Kidney tubule cell (primary cell): ENCODE measurements around the gene CEBPA.
"Not testable (repeated sequence)": the region's sequence is repeated elsewhere in the genome, so short reads cannot be mapped to it uniquely, and the experiment has no call there.

Experiments used
- DNase-seq: peaks from one replicate; pipeline ENCODE4 v3.0.0-alpha.2; 2018; ENCODE audit warnings: low spot score

The CEBPA gene

DNA sequence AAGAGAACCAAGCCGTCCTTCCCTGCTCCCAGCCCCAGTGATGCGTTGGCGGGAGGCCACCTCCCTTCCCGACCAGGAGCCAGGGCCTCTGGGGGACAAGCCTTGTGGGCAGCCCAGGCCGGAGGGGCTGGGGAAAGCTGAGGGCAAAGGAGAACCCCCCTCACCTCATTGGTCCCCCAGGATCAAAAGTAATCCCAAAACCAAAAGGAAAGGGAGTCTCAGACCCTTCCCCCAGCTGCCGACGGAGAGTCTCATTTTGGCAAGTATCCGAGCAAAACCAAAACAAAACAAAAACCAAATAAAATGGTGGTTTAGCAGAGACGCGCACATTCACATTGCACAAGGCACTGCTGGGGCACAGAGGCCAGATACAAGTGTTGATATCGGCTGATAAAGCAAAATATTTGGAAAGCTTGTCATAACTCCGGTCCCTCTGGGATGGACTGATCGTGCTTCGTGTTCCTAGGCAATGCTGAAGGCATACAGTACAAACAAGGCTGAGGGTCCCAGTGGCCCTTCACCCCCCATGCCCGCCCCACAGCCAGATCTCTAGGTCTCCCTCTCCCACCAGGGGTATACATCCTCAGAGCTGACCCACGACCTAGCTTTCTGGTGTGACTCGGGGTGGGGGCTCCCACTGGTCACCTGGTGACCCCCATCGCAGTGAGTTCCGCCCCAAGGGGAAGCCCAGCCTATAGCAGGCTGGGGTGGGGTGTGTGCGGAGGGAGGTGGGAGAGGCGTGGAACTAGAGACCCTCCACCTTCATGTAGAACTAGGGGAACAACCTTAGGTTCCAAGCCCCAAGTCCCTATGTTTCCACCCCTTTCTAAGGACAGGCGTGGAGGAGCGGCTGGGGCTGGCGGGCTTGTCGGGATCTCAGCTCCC lies 2.1 kb downstream of the CEBPA start:
- no peak for DNase-seq

DNA sequence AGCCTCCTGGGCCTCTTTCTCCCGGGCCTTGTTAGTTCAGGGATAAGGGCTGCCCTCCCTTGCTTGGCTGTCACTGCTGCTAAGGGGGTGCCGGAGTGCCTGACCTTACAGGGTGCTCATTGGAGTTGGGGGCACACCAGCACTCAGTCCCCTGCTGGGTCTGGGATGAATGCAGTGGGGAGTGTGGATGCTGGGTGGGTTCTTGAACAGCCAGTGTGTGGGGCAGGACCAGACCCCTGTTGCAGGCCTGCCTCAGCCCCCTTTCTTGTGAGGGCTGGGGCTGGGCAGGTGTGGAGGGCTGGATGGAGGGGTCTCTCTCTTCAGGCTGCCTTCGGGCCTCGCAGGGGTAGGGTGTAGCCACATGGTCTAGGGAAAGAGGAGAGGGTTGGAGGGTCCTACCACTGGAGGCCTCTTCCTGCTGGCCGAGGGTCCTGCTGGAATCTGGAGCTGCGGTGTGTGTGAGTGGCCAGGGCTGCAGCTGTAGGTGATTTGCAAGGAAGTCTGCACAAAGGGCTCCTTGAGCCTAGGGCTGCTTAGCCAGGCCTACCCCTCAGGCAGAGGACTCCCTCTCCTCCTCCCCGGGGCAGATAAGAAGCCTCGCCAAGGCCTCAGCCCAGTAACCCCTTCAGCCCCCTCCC lies 3.2 kb downstream of the CEBPA start:
- DNase-seq = no peak

DNA sequence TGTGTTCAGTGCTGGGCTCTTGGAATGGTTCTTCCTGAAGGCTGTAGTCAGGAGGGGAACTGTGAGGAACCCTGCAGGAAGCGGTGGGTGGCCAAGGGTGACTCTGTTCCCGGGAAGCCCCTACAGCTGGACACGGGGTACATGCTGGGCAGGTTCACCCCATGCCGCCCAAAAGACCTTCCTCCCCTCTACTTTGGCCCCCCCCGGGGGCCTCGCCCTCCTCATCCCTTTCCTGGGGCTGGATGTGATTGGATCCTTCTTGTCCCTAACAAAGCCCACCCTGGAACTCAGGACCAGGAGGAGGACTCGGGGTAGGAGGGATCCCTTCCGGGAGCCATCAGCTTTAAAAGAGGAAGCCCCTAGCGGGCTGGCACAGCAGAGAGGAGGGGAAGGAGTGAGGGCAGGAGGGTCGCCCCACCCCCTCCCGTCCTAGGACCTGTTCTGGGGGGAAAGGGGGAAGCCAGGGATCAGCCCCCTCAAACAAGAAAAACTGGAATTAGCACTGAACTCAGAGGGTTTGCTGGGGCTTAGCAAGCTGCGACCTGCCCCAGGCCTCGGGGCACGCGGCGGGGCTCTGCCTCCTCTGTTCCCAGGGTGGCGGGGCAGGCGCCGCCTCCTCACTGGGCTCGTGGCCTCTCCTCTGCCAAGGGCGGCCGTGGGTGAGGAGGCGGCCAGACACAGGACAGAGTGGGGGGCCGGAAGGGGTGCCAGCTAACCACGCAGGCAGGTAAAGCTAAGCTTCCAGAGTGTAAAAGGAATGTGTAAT lies 4.0 kb downstream of the CEBPA start:
- no peak for DNase-seq

DNA sequence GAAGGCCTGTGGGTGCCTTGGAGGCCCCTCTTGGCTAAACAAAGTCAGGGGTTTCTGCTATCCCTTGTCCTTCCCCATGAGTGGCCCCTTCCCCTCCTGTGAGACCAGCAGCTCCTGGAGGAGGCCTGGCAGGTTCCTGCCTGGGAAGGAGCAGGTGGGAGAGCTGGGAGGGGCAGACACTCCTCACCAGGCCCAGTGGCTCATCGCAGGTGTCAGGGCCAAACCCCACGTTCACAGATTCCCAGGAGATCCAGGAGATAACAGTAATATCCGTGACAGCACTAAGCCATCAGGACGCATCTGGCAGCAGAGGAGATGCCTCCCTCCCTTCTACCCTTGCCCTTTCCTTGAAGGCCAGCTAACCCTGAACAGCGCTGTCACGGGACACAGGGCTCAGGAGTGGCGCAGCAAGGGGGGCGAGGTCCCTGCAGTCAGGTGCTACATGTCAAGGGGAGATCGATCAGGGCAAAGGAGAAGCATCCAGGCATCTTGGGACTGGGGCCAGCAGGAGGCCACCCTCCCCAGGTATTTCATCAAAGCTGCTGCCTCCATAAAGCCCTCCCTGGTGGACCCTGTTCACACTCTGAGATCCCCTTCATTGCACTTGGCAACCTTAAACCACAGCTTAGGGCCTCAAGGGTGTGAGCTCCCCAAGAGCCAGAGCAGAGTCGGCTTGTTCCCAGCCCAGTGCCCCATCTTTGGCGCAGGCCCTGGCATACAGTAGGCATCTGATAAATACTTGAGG lies 4.8 kb downstream of the CEBPA start:
- no peak for DNase-seq

DNA sequence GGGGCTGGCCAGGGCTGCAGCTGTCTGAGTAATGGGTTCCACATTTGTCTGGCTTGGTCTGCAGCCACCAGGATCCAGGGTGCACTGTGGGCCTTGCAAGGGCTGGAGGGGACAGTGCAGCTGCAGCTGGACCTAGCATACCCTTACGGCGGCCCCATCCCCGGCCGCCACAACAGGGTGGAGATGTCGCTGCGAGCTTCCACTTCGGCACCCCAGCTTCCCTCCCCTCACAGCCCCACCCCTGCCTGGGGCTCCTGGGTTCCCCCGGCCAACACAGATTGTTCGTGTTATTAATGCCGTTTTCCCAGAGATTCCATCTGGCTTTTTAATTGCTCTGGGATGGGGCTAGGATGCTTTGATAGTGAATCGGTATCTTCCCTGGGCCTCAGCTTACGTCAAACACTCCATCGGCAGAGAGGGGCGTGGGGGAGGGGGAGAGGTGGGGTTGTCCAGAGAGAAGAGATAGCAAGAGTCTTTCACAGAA lies 5.8 kb downstream of the CEBPA start:
- DNase-seq = no peak

DNA sequence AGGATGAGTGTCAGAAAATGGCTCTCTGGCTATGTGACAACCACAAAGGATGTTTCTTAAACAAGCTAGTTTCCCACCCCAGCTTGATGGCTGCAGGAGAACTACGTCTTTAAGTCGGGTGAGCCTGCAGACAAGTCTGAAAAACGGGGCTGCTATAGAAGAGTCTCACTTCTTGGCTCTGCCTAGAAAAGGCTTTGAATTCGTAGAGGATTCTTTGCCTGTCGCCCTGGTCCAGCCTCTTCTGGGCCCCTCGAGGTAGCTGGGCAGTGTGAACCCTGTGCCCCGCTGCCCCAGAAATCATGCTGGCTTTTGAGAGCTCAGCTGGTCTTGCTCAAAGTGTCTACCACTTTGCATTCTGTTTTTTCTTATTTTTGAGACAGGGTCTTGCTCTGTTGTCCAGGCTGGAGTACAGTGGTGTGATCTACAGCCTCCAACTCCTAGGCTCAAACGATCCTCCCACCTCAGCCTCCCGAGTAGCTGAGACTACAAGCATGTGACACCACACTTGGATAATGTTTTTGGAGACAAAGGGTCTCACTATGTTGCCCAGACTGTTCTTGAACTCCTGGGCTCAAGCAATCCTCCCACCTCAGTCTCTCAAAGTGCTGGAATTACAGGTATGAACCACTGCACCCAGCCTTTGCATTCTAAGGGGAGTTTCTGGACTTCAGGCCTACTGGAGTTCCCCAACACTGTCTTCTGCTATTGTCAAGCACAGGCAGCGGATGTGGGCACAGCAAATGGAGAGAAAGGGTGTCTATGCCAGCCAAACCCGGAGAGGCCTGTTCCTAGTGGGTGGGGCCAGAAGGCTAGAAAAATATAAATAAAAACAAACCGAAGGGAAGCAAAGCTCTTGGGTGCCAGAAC lies 6.5 kb downstream of the CEBPA start:
- no peak for DNase-seq

DNA sequence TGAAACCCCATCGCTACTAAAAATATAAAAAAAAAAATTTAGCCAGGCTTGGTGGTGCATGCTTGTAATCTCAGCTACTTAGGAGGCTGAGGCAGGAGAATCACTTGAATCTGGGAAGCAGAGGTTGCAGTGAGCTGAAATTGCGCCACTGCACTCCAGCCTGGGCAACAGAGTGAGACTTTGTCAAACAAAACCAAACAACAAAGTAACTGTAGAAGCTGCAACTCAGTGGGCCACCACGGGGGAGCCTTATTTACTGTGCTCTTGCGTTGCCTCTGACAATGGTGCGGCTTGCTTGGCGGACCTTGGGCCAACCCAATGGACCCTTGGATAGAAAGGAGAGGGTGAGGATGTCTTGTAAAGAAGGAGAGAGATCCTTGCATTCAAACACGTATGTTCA lies 7.3 kb downstream of the CEBPA start:
- DNase-seq = not testable (repeated sequence)

DNA sequence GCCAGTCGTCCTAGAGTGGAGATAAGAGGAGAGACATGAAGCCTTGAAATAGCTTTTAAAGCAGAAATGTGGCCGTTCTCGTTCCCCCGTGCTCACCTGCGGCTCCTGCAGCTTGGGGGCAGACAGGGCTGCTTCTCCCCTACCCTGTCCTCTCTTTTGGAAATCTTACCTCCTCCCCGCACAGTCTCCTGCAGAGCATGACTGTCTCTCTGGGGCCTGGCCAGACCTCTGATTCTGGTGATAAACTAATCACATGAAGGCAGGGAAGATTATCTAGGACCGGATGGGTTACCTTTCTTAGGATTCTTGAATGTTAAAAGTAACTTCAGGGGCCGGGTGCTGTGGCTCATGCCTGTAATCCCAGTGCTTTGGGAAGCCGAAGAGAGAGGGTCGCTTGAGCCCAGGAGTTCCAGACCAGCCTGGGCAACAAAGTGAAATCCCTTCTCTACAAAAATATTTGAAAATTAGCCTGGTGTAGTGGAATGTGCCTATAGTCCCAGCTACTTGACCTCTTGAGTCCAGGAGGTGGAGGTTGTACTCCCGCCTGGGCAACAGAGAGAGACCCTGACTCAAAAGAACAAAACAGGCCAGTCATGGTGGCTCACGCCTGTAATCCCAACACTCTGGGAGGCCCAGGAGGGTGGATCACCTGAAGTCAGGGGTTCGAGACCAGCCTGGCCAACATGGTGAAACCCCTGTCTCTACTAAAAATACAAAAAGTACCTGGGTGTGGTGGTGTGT lies 8.1 kb downstream of the CEBPA start:
- no peak for DNase-seq

DNA sequence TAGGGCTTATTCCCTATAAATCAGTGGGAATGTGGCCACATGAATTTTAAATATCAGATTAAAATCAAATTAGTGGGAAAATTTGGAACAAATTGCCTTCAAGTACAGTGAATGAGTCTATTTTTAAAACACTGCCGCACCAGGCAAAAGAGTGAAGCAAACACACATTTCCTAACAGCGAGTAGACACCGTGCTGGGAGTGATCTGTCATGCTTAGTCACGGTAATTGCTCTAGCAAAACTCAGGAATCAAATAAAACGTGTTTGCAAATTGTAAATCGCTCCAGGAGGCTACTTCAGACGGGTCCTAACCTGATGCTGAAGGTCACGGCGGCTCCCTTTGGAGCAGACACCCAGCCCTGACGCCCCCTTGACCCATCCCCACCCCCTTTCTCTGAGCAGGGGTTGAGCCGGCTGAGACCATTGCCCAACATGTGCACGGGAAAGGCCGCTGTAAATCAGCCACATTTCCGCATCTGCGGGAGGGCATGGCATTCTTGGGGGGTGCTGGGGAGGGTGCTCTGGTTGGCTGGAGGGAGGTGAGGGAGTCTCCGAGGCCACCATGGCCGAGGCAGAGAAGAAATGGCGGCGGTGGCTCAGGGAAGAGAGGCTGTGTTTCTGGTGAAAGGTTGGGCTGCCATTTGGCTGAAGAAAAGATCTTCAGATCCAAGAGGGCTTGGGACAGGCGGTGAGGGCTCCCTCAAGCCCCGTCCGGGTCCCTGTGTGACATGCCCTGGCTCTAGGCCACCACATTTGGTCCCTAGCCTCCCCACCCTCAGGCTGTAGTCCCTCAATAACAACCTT lies 8.9 kb downstream of the CEBPA start:
- peak; percentile 73 for DNase-seq

DNA sequence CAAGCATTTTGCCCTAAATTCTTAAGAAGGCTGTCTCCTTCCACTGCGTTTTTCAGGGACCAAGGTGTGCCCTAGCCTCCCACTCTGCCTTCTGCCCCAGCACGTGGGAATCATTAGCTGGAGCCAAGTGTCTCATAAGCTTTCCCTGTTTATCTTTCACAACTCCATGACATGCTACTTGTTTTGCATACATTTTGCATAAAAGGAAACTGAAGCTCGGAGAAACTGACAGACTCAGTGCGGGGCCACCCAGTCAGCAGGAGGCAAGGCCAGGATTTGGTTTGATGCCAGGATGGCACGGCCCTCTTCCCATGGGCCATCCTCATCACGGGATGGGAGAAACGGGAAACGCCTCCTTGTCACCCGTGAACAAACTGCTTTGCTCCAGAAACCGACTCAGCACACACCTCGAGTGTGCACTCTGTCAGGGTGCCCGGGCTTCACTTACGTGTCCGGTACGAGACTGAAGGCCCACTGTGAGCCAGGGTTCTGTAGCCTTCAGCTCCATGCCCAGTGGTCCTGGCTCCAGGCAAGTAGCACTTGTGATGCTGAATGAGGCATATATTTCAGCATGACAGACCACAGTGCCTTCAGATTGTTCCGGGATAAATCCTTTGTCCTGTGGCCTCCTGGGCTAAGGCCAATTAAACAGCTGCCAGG lies 9.6 kb downstream of the CEBPA start:
- DNase-seq = peak; percentile 51

DNA sequence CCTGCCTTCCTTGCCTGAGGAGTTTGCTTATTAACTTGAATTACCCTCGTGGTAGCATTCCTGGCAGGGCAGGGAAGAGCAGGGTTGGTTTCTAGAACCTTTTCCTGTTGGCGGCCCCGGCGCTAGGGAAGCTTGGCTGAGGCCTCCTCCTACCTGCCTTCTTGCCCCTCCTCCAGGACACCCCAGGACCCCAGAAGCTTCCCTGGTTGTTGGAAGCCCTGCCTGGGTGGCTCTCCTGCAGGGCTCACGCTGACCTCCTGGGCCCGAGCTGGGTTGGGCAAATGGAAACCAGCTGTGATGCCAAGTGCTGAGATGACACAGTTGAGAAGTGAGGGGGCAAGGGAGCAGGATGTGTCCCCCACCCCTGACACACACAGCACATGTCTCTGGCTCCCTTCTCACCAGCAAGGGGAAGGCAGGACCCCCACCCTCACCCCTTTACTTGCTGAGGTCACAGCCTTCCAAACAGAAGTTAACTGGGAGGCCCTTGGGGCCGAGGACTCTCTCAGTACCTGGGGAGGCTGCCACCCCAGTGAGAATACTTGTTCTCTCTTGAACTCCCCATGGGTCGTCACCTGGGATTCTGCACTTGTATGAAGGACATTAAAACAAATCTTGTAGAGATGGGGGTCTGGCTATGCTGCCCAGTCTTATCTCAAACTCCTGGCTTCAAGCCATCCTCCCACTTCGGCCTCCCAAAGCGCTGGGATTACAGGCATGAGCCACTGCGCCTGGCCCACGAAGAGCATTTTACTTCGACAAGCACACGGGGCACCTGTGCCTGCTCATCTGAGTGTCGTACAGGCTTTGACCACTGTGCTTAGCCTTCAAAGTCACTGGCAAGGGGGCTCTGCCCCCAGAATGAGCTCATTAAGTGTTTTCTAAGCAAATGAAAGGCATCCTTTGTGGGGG lies 10.5 kb downstream of the CEBPA start:
- peak; percentile 82 for DNase-seq

DNA sequence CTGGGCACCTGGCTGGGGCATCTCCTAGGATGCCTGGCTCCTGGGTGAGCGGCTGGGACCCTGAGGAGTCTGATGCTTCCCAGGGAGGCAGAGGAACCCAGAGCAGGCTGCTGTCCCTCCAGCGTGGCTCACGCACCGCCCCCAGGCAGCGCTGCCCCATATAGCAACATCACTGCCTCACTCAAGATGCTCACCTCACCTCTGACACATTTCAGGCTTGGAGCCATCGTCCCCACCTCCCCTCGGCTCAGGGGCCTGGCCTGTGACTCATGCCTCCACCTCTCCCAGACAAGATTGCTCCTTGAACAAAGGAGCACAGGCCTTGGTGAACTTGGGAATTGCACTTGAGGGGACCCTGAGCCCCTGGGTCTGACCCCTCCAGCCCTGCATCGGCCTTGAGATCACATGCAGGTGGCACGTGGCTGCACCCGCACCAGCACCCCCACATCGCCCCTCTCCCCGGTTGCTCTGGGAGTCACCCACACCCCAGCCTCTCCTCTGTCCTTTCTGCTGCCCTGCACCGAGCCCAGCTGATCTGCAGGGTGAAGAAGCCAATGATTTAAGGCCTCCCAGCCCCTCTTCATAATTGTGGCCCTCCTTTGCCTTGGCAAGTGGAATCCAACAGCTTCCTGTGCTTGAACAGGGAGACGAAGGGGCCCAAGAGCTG lies 11.2 kb downstream of the CEBPA start:
- DNase-seq = peak; percentile 89

DNA sequence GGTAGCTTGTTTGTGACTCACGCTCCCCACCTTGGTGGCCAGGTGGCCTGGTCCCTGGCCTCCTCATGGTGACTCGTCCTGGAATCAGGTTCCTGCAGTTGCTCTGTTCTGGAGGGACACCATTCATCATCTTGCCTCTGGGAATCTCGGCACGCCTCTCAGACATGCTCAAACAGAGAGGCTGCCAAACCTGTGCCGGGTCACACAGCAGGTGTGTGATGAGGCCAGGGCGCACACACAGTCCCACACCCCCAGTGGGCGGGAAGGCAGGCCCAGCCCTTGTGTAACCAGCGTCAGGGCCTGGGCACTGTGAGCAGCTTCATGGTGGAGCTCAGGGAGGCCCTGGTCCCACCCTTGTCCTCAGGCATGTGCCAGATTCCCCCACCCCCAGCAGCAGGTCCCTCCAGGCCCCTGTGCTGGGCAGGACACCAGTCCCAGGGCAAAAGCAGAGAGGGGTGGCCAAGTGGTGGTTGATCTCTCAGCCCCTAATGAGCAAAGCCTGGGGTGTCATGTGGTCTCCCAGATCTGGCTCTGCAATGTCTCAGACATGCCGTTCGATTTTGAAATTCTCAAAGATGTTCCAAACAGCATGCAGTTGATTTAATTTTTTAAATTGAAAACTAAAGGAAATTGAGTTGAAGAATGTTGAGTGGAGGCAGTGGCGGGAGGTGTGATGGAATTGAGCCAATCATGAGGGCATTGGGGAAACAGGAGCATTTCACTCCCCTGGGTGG lies 12.1 kb downstream of the CEBPA start:
- DNase-seq = peak; percentile 77

DNA sequence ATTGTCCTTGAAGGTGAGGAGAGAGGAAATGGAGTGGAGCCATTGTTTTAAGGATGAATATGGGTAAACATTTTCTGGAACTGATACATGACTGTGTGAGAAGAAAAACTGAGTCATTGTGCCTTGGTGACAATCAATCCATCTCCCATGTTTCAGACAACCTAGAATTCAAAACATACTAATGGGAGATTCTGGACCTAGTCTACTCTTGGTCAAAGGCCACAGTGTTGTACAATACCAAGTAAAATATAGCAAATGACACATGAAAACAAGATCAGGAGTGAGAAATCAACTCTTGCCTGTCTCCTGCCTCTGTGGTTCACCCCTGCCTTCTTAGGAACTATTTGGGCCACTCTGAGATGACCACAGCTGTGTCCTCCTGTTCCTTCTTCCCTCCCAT lies 13.1 kb downstream of the CEBPA start:
- no peak for DNase-seq

DNA sequence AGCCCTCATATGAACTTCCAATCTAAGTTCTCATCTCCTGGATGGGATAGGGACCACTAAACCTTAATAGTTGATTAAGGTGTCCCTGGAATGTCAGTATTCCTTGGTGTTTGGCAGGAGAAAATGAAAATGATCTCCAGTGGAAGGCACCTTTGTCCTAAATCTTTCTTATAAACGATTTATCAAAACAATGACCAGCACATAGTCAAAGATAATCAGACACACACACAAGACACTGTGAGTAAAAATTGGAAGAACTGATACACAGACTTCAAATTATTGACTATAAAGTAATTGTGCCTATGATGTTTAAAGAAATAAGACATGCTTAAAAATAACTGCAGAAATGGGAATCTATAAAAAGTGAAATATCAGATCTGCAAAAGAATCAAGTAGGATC lies 13.7 kb downstream of the CEBPA start:
- no peak for DNase-seq

DNA sequence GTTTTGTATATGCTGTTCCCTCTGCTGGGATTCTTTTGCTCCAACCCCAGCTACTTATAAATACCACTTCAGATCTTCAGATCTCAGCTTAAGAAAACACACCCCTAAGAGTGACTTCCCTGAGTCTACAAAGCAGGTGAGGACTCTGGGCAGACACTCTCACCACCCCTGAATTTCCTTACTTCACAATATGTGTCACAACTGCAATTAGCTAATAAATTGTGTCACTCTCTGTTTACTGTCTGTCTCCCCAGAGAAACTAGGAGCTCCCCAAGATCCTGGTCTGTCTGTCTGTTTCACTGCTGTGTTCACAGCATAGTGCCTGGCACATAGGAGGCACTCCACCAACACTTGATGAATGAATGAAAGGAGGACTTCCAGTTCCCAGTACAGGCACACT lies 14.4 kb downstream of the CEBPA start:
- DNase-seq = no peak

DNA sequence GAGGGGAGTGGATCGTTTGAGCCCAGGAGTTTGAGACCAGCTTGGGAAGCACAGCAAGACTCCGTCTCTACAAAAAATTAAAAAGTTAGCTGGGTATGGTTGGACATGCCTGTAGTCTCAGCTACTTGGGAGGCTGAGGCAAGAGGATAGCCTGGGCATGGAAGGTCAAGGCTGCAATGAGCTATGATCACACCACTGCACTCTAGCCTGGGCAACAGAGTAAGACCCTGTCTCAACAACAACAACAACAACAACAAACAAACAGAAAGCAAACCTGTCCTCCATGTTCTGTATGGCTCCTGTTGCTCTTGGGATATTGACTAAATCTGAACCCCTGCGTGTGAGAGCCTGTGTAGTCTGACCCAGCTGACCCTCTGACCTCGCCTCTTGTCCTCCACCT lies 14.9 kb downstream of the CEBPA start:
- no peak for DNase-seq
